D721Med (cell line): ENCODE results near the gene NAA50.

Source experiments
- DNase-seq: peaks from one replicate; pipeline ENCODE4 v3.0.0; 2011; ENCODE audit warnings: low spot score; ENCODE audit not compliant: insufficient read length
- FAIRE-seq: peaks from 2 replicates; lab custom pipeline; 2011; peaks lifted over from hg19 to GRCh38; lab: Jason Lieb, UNC
- CTCF ChIP-seq: IDR thresholded peaks from 2 replicates; pipeline ENCODE4 v1.5.1; 2012; ENCODE audit warnings: mild to moderate bottlenecking, control low read depth; ENCODE audit not compliant: insufficient read depth; ENCODE audit errors: missing control alignments

The NAA50 gene

GRCh38 chr3:113673593-113673992 is 72.5 kb downstream of the NAA50 start:
- FAIRE-seq (no peak), DNase-seq (no peak)
- no peak for TF ChIP-seq CTCF

GRCh38 chr3:113668015-113668414 is 78.0 kb downstream of the NAA50 start:
- FAIRE-seq = no peak
- TF ChIP-seq CTCF = no peak
- no peak for DNase-seq
